Activated CD4-positive, alpha-beta T cell treated with anti-CD3 and anti-CD28 coated beads, Interleukin-2, amount 50 U/mL, for 4 hours (primary cell): ENCODE measurements around the gene CASP12.
"Not testable (repeated sequence)": the region's sequence is repeated elsewhere in the genome, so short reads cannot be mapped to it uniquely, and the experiment has no call there.

Experiments used
- DNase-seq, 2 experiments: peaks; one replicate each; pipeline ENCODE4 v3.0.0-alpha.2; 2020

The CASP12 gene

DNA sequence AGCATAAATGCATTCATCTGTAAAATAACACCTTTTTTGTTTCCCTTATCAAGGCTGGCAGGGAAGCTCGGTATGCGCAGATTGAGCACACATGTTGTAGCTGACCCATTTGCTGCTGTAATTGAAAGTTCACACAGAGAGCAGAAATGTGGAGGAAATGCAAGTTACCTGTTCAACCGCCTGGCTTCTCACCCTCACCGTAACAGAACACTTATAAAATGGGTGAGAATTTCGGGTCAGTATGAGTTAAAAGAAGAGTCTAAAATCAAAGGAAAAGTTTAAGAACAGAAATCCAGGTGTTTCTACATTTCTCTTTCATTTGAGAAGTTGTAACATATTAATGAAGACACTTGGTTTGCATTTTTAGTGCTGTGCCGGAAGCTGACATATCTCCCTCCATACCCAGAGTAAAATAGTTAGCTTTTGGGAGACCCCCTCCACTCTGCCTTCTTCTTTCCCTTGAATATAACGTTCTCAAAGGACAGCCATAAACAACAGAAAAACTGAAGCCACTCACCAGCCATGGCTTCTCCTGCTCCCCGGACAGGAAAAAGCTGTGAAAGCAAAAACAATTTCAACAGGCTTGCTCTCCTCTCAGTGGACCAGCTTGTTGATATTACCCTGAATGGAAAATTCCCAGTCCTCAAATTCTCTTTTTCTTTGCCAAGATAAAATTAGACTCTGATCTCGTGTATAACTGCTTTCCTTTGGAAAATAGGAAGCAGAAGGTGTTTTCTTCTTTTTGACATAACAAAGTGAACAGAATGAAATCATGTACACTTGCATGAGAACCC is at the start of gene CASP12:
CASP12 (minus strand) TSS at position 570 of the 794 bp plus-strand sequence.
- DNase-seq = no peak

DNA sequence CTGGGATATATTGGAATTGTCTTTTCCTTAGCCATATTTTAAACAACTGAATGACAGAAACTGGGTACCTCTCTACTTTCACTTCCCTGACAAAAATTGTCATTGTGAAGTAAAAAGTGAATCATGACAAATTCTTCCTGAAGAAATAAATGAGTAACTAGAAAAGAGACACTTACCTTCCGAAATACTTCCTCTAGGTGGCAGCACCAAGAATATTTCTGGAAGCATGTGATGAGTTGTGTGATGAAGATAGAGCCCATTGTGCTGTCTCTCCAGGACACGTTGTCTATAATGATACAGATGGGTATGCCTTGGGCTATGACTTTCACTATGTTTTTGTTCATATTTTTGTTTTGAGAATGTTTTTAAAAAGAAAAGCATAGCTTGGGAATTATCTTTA is 48.6 kb upstream of the CASP12 start:
- no peak for DNase-seq

DNA sequence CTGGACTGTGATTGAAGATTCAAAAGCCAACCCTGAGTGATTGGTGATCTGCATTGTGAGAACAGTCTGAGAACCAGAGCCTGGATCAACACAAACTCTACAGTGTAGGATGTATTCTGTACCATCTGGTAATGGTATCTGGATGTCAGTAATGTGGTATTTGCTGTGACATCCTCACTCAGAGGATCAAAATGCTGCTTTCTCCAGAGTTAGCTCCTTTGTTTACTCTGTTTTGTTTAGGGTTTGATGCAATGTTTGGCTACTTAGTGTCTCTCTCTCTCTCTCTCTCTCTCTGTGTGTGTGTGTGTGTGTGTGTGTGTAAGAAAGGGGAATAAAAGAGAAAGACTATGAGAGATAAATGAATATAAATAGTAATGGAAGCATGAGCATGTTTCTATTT is 45.8 kb upstream of the CASP12 start:
- DNase-seq = no peak

DNA sequence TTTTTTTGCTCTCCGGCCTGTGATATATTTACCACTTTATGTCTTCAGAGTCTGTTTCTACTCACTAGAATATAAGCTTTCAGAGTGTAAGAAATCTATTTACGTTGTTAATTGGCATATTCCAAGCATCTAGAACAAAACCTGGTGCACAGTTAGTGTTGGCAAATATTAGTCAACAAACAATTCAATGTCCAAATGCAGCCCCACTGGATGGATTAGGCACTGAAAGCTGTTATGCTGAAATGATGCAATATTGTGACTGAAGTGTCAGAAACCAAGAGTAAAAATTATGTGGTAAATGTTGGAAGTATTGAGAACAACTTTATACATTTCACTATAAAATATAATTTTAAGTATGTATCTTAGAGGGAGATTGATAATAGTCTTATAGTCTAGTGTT is 45.3 kb upstream of the CASP12 start:
- DNase-seq = no peak

DNA sequence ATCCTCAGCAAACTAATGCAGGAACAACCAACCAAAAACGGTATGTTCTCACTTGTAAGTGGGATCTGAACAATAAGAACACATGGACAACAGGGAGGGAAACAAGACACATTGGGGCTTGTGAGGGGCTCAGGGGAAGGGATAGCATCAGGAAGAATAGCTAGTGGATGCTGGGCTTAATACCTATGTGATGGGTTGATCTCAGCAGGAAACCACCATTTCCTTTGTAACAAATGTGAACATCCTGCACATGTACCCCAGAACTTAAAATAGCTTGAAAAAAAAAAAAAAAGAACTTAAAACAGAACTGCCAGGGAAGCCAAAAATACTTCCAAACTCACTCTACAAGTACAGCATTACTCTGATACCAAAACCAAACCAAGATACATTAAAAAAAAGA is 36.3 kb upstream of the CASP12 start:
- no peak for DNase-seq

DNA sequence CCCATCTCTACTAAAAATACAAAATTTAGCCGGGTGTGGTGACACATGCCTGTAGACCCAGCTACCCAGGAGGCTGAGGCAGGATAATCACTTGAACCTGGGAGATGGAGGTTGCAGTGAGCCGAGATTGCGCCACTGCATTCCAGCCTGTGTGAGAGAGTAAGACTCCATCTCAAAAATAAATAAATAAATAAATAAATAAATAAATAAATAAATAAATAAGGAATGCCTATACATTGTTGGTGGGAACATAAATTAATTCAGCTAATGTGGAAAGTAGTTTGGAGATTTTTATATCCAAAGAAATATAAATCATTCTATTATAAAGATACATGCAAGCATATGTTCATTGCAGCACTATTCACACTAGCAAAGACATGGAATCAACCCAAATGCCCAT is 35.8 kb upstream of the CASP12 start:
- not testable (repeated sequence) for DNase-seq

DNA sequence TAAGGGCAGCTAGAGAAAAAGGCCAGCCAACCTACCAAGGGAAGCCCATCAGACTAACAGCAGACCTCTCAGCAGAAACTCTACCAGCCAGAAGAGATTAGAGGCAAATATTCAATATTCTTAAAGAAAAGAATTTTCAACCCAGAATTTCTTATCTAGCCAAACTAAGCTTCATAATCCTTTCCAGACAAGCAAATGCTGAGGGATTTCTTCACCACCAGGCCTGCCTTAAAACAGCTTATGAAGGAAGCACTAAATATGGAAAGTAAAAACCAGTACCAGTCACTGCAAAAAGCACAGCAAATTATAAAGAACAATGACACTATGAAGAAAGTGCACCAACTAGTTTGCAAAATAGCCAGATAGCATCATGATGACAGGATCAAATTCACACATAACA is 30.6 kb upstream of the CASP12 start:
- no peak for DNase-seq

DNA sequence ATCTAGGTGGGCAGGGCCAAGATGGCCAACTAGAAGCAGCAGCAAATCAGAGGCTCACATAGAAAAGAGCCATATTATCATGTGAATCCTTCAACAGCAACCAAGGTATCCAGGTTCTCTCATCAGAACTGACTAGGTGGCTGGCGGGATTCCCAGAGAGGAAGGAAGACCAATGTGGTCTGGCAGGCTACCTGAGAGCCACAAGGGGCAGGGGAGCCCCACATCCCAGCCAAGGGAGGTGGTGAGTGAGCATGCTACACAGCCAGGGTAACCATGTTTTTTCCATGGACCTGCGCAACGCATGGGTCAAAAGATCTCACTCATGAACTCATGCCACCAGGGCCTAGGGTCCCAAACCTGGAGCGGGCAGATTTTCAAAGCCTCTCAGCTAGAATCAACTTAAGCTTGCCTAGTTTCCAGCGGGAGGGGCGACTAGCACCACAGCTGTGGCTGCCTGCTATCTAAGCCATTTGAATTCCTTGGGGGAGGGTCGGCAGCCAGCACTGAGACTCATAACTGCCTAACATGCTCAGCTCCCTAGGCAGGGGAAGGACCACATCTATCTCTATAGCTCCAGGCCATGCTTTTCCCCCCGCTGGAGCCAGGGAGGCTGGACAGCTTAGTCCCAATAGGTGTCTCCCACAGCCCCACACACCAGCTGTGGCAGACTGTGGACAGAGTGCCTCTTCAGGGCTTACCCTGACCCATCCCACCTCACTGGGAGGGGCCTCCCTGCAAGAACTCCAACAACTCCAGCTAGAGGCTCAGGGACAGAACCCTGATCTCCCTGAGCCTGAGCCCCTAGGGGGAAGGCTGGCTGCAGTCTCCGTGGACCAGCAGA is 28.7 kb upstream of the CASP12 start:
- no peak for DNase-seq

DNA sequence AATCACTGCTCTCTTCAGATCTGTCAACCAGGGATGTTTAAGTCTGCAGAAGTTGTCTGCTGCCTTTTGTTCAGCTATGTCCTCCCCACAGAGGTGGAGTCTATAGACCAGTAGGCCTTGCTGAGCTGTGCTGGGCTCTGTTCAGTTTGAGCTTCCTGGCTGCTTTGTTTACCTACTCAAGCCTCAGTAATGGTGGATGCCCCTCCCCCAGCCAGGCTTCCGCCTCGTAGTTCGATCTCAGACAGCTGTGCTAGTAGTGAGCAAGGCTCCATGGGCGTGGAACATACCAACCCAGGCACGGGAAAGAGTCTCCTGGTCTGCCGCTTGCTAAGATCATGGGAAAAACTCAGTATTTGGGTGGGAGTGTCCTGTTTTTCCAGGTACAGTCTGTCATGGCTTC is 27.6 kb upstream of the CASP12 start:
- no peak for DNase-seq

DNA sequence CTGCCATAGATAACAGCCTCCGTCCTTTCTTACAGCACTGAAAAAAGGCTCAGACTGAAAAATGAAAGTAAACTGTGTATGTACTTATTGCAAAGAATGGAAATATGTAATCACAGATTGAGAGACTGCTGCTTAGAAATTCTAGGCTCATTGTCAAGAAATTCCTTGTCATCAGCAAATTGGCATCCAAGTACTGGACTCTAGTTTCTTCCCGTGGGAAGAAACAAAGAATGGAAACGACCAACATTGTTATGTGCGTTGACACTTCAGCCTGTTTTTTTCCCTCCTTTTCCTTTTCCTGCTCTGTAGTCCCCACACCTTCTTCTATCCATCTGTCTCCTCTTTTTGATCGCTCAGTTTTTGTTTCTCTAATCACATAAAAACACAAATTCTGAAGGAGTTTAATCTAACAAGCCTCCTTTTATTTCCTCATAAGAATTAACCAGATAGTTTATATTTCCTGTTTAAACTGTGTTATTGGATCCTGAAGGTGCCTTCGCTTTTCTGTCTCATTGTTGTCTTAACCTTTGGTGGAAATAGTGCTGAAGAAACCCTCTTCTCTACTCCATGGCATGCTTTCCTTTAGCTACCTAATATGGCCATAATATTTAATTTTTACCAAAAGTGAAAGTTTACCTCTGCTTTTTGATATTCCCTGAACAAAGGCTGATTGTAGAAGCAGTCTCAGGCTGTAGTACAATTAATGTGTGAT is 20.0 kb upstream of the CASP12 start:
- DNase-seq = no peak

DNA sequence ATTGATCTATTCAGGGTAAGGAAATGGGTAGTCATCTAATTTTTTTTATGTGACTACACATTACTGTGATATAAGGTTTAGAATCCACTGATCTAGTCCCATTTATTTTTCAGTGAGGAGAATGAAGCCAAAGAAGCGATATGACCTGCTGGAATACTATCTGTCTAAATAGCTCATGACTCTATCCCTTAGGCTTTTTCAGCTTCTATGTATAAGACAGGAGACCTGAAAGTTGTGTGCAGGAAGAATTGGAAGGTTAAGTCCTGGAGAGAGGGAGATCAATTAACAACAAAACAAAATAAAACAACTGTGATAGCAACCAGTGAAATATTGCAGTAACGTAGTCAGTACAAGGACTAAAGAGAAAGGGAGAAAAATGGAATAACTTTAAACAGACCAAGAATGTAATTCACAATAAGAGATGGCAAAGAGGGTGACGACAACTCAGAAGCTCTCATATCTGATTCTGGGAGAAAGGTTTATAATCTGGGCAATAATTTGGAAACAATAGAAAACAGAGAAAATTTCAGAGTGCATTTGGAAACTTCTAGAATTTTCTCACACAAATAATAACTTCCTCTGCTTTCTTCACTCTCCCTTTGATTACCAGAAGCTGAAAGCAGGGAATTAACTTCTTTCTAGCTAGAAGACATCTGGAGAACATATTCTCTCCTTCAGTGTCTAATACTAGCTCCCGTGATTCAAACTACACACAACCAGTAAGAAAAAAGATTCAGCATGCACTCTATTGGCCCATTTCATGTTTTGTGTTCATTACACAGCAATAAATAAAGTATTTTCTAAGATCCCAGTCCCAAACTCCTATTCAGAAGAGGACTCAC is 19.2 kb upstream of the CASP12 start:
- DNase-seq = no peak

DNA sequence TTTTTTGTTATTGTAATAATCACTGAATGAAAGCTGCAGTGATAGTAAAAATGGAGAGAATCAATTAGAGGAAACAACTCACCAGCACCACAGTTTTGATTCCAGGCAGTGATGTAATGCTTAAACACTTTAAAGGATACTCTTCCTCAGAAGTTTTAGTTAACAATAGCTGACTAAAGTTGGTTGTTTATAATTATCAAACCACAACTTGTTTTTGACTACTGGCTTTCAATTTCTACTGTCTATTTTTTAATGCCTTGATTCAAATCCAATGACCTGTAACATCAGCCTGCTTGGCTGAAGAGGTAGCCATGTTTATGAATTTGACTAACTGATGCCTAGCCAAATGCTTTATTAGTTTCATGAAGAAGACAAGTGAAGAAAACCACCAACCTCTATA is 18.2 kb upstream of the CASP12 start:
- DNase-seq = no peak

DNA sequence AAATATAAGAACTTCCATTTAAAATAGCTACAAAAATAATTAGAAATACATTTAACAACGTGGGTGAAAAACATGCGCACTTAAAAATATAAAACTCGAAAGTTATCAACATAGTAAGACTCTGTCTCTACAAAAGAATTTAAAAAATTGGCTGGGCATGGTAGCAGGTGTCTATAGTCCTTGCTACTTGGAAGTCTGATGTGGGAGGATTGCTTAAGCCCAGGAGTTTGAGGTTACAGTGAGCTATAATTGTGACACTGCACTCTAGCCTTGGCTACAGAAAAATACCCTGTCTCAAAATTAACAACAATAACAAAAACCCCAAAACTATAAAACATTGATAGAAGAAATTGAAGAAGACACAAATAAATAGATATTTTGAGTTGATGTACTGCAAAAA is 13.8 kb upstream of the CASP12 start:
- no peak for DNase-seq

DNA sequence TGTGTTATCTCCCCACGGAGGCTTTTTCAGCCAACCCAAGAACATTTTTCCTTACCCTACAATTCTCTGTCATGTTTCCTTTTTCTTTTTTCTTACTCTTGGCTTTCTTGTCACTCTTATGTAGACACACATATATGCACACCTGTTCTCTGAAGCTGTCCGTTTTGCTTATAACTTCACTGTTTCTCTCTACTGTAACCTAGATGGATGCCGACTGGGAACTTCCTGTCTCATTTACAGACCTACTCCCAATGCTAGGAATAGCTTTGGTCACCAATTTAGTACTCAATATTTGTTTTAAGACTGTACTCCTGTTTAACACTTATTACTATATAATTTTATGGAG is 9.9 kb upstream of the CASP12 start:
- DNase-seq = no peak

DNA sequence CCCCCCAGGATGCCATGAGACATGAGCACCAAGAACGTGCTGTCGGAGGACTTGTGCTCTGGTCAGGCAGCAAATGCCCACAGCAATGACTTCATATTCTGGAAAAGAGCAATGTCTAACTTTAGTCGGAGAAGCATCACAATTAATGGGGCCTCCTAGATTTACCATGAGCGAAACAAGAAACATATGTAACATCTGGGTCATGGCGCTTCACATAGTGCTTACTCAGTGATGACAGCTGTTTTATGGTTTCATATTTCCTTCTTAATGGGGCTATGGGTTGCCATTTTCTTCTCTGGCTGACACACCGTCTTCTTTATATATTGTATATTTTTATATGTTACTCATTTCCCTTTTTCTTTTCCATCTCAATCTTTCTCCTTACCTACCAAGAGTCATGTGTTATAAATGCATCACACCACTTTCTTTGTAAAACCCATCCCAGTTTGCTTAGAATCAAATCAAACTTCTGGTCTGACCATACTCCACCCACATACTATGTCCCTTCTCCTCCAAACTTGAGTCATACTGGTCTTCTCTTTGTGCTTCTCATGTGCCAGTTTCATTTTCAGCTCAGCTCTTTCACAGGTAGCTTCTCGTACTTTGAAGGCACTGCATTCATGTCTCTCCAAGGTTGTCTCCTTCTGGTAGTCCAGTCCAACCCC is 9.4 kb upstream of the CASP12 start:
- no peak for DNase-seq

DNA sequence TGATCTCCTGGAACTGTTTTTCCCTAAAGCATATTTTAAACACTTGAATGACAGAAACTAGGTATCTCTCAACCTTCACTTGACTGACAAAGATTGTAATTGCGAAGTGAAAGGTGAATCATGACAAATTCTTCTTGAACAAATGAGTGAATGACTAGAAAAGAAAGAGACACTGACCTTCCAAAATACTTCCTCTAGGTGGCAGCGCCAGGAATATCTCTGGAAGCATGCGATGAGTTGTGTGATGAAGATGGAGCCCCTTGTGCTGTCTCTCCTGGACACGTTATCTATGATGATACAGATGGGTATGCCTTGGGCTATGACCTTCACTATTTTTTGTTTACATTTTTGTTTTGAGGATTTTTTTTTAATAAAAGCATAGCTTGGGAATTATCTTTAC is 7.0 kb upstream of the CASP12 start:
- no peak for DNase-seq

DNA sequence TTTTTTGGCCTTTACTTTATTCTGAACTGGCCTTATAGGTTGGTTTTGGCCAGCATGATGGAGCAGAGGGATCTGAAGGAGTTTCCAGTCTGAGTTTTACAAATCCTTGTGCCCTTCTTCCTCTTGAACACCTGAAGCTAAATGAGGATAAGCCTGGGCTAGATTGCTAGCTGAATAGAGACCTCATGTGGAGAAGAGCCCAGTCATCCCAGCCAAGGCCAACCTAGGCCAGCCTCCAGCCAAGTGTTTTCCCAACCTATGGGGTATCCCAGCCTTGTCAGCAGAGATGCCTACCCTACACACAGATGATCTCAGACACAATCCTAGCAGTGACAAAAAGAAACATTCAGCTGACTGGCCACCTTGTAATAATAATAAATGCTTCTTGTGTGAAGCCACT is 966 bp upstream of the CASP12 start:
- DNase-seq = no peak

DNA sequence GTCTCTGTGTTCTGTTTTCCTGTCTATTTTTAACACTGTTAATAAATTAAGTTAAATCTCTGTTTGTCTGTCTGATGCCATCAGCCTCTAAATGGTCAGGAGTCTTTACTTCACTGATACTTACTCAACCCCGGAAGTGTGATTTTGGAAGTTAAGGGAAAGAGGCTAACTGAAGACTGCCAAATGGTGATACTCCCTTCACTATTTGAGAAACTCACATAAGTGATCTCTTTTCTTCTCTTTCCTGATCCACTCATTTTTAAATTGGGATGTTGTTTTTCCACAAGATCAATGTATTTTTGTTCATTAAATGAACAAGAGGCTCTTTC is 389 bp upstream of the CASP12 start:
- no peak for DNase-seq

DNA sequence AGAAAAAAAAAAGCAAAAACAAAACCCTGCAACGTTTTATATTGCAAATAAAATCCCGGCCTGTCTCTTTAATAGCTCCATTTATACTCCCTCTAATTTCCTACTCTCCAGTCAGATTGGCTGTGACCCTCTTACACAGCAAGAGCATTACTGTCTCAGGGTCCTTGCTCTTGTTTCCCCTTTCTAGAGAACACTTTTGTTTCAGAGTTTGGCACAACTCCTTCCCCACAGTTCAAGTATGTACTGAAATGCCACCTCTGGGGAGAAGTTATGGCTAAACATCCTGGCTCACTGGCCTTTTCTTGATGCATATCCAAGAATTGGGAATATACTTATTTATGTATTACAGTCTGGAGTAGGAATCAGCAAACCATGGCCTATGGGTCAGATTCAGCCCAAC is 2.6 kb downstream of the CASP12 start:
- DNase-seq = no peak

DNA sequence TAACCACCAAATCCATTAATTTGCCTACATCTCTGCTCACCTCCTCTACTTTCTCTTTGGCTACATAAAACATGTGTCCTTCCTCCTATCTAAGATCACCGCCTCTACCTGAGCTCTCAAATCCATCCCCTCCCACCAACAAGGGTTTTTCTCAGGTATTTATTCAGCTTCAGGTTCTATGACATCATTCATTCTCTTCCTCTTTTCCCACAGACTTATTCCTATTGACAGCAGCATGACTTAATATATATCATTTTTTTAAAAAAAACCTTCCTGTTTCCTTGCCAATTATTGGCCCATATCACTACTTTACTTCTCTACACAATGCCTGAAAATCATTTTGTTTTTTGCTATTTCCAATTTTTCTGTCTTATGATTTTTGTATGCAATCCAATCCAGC is 4.4 kb downstream of the CASP12 start:
- DNase-seq = no peak

DNA sequence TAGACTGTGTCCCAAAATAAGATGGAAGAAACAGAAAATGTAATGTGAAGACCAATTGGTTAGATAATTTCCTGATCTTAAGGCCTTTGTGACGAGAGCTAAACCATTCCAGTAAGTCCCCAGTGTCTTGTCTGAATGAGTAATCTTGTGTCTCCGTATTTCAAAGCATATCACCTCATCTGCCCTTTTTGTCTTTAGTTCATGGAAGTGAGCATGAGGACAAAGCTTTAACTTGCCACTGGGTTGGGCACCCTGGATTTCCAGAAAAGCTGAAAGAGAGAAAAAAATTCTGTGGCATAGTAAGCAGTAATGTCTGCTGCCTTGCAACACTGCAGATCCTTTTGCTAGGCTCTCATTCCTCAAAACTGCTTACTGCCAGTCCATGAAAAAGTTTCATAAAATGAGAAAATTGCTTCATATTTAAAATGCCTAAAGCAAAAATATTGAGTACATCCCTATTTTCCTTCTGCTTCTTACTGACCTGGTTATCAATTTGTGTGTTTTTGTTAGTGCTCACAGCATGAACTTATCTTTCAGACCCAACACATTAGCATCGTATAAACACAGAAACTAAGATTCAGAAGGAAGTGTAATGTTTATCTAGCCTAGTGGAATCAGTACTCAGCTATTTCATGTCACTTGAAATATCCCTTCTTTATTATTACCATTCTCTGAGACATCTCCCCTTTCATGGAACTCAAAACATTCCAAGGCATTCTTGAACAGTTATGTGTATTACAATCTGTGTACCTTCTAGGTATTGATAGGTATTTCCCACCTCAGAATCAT is 5.3 kb downstream of the CASP12 start:
- DNase-seq = no peak

DNA sequence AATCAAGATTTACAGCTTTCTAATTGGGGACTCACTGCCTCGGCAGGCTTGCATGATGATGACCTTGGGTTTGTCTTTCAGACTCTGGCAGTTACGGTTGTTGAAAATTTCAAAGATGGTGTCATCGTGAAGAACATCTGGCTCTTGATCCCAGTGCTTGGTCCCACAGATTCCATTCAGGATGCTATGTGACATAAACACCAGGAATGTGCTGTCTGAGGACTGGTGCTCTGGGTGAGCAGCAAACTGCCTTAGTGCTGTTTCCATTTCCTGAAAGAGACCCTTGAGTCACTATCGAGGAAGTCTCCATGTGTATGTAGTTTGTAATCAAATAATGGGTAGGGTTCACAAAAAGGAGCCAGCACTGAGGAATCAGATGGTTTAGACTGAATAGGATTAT is 7.1 kb downstream of the CASP12 start:
- no peak for DNase-seq
